Suprapubic skin (tissue), 4 donors: ENCODE results near the gene MYH8.

ENCODE experiments used
- EP300 ChIP-seq: sonication (generic); formaldehyde crosslinking; IDR thresholded peaks from one replicate; pipeline ENCODE4 v1.6.1; 2017; ENCODE audit warnings: antibody characterized with exemption
- POLR2A ChIP-seq, 2 donors: fragments of 450-650 bp; IDR thresholded peaks; one replicate each; pipeline ENCODE4 v1.6.1; 2017; ENCODE audit warnings: antibody characterized with exemption in 2 of 2, mild to moderate bottlenecking in 2 of 2, moderate library complexity in 2 of 2
- POLR2AphosphoS5 ChIP-seq, 3 donors: sonication (generic); formaldehyde crosslinking; IDR thresholded peaks; one replicate each; pipeline ENCODE4 v1.6.1; 2017; ENCODE audit warnings: antibody characterized with exemption in 3 of 3
- TF ChIP-seq, protein P1 (sequence below), 2 donors: fragments of 200-600 bp in 1 of 2; fragments of 450-650 bp in 1 of 2; sonication (generic) in 1 of 2; IDR thresholded peaks; one replicate each; pipeline ENCODE4 v1.5.1; 2016 to 2019; ENCODE audit warnings: antibody characterized with exemption in 2 of 2, mild to moderate bottlenecking in 1 of 2, moderate library complexity in 1 of 2

DNA sequence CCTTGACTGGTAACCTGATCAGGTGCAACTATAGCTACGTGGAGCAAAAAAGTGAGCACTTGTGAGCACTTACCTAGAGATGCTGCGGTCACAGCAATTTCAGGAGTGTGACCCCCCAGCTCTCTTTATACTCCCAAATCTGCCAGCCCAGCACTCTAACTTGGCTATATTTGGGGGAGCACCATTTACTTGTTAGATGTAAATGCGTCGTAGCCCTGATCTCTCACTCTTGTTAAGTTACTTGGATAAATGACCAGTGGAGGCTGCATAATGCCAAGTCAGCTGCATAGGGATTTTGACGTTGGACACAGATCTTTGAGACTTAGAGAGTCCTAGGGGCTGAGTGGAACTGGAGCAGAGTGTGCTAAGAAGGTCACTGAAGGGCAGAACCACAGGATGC, 48.8 kb downstream of the MYH8 start, which contains the start of gene MYH13:
- TF ChIP-seq, protein P1, sequence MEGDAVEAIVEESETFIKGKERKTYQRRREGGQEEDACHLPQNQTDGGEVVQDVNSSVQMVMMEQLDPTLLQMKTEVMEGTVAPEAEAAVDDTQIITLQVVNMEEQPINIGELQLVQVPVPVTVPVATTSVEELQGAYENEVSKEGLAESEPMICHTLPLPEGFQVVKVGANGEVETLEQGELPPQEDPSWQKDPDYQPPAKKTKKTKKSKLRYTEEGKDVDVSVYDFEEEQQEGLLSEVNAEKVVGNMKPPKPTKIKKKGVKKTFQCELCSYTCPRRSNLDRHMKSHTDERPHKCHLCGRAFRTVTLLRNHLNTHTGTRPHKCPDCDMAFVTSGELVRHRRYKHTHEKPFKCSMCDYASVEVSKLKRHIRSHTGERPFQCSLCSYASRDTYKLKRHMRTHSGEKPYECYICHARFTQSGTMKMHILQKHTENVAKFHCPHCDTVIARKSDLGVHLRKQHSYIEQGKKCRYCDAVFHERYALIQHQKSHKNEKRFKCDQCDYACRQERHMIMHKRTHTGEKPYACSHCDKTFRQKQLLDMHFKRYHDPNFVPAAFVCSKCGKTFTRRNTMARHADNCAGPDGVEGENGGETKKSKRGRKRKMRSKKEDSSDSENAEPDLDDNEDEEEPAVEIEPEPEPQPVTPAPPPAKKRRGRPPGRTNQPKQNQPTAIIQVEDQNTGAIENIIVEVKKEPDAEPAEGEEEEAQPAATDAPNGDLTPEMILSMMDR (IDR thresholded peaks at IDR 0.05), result no peak
- TF ChIP-seq POLR2A (IDR thresholded peaks at IDR 0.05) (no peak), EP300 (no peak), POLR2AphosphoS5 (IDR thresholded peaks at IDR 0.05) (no peak)
